Heart left ventricle (tissue), 13 donors: ENCODE results near the gene ORM1.
"Not testable (repeated sequence)": the region's sequence is repeated elsewhere in the genome, so short reads cannot be mapped to it uniquely, and the experiment has no call there.

ENCODE experiments used
- CTCF ChIP-seq, 12 donors: fragments of 200-600 bp; sonication (generic) in 4 of 12; IDR thresholded peaks; one replicate each; pipeline versions ENCODE4 v1.5.0 to v1.8.0; 2018 to 2022; ENCODE audit warnings: antibody characterized with exemption in 12 of 12, mild to moderate bottlenecking in 5 of 12
- POLR2A ChIP-seq, 2 donors: fragments of 450-650 bp; IDR thresholded peaks; one replicate each; pipeline ENCODE4 v1.6.1; 2017; ENCODE audit warnings: antibody characterized with exemption in 2 of 2, mild to moderate bottlenecking in 2 of 2, moderate library complexity in 2 of 2
- donor health status: ischemic (EF 13 %, LVEDD 7.1; RV severe dilation, severe dysfunction).
- donor health status: DM: no; HTN: yes; CAD: no.
- donor health status: DM: no; HTN: no; CAD: no.
- donor health status: ischemic (EF 25% LVEDD 6.9; RV normal size, moderate dysfunction).
- donor health status: ischemic (EF 25% LVEDD 5.7; RV mildly dilated, moderate dysfunction).
- donor health status: ischemic (EF 35%, LVEDD 5.7; RV mildly dilated, moderate dysfunction).
- donor health status: nonischemic (EF 11% LVEDD 7.7; RV severe dilation, severe dysfunction).
- donor health status: DM: yes; HTN: yes; CAD: no.
- donor health status: PGD.
- donor health status: ischemic (EF 29% LVEDD 5.4; RV normal size, mild dysfunction).
- donor health status: nonischemic (EF 23%, LVEDD 6.1; RV moderate dilation, normal function).

DNA sequence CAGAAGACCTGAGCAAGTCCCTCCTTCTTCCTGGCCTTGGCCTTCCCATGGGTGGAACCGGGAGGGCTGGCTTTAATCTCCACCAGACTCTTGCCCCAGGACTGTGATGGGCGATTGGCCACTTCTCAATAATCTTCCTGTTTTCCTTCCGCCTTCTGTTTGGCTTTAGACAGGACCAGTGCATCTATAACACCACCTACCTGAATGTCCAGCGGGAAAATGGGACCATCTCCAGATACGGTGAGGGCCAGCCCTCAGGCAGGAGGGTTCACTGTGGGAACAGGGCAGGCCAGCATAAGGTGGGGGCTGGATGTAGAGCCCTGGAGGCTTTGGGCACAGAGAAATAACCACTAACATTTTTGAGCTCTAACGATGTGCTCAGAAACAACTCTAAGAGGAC lies 951 bp downstream of the ORM1 start:
- not testable (repeated sequence) for TF ChIP-seq POLR2A, CTCF (IDR thresholded peaks at IDR 0.05)
